K562 (cell line): ENCODE results near the gene CLPSL1. TPM values are rescaled to one million over a fixed set of nuclear protein-coding genes. Genes with fewer than 3 reads are reported as not detected.

Experiments
- BCL6 ChIP-seq: fragments of 250-450 bp; sonication (Bioruptor Pico); IDR thresholded peaks from 2 replicates; pipeline ENCODE4 v1.4.0; 2020
- CEBPB ChIP-seq: fragments of 450-650 bp; IDR thresholded peaks from 2 replicates; pipeline ENCODE4 v1.6.1; 2016; ENCODE audit warnings: missing genetic modification characterization, missing compliant biosample characterization
- CSDE1 ChIP-seq, 2 experiments: fragments of 450-650 bp; IDR thresholded peaks; 2 replicates each; pipeline ENCODE4 v1.6.1; 2016; ENCODE audit warnings: mild to moderate bottlenecking in 1 of 2
- IRF2 ChIP-seq: sonication (generic); formaldehyde crosslinking; IDR thresholded peaks from 2 replicates; pipeline ENCODE4 v1.8.1; 2022; ENCODE audit warnings: mild to moderate bottlenecking, missing genetic modification reagents
- LEF1 ChIP-seq: fragments of 450-650 bp; IDR thresholded peaks from 2 replicates; pipeline ENCODE4 v1.6.1; 2016; ENCODE audit warnings: mild to moderate bottlenecking
- MAFG ChIP-seq: fragments of 450-650 bp; conservative IDR thresholded peaks from 2 replicates; pipeline ENCODE4 v1.6.1; 2016; ENCODE audit warnings: missing genetic modification characterization, missing compliant biosample characterization
- MAFK ChIP-seq: IDR thresholded peaks from 2 replicates; pipeline ENCODE4 v1.6.1; 2011; ENCODE audit warnings: low read length, improper control_type of control experiment
- MIER1 ChIP-seq: fragments of 450-650 bp; IDR thresholded peaks from 2 replicates; pipeline ENCODE4 v1.6.1; 2016; ENCODE audit warnings: antibody characterized with exemption, mild to moderate bottlenecking, low read depth
- MTA2 ChIP-seq: fragments of 450-650 bp; IDR thresholded peaks from 2 replicates; pipeline ENCODE4 v1.6.1; 2016; ENCODE audit warnings: low read depth
- NCOA1 ChIP-seq: fragments of 450-650 bp; IDR thresholded peaks from 2 replicates; pipeline ENCODE4 v1.6.1; 2016; ENCODE audit warnings: low read depth
- NR1H2 ChIP-seq: sonication (generic); formaldehyde crosslinking; IDR thresholded peaks from 2 replicates; pipeline ENCODE4 v1.4.0; 2020; ENCODE audit warnings: mild to moderate bottlenecking, missing genetic modification reagents
- NRF1 ChIP-seq, 2 experiments: fragments of 450-650 bp; IDR thresholded peaks in 1 of 2; conservative IDR thresholded peaks in 1 of 2; 2 replicates each; pipeline ENCODE4 v1.6.1; 2014; ENCODE audit warnings: mild to moderate bottlenecking in 2 of 2
- PRMT5 ChIP-seq: sonication (generic); formaldehyde crosslinking; IDR thresholded peaks from 2 replicates; pipeline ENCODE4 v1.5.0; 2020; ENCODE audit warnings: missing genetic modification reagents
- RBM39 ChIP-seq: fragments of 200-400 bp; formaldehyde crosslinking; optimal IDR thresholded peaks from 2 replicates; pipeline ENCODE3; 2018; ENCODE audit warnings: low read depth, low read length
- SRF ChIP-seq, 2 experiments: fragments of 250-450, 450-650 bp in 1 of 2; sonication (Bioruptor Pico) in 1 of 2; sonication (generic) in 1 of 2; formaldehyde crosslinking; IDR thresholded peaks; 2 replicates each; pipeline versions ENCODE4 v1.5.0 to v1.5.1; 2020 to 2022; ENCODE audit warnings: mild to moderate bottlenecking in 1 of 2, missing genetic modification reagents in 1 of 2
- TBP ChIP-seq: optimal IDR thresholded peaks from 2 replicates; pipeline ENCODE3; 2011; ENCODE audit warnings: low read depth, low read length, improper control_type of control experiment
- ZNF316 ChIP-seq: fragments of 450-650 bp; IDR thresholded peaks from 2 replicates; pipeline ENCODE4 v1.6.1; 2016
- ZNF354B ChIP-seq: fragments of 250-450 bp; sonication (Bioruptor Pico); IDR thresholded peaks from 2 replicates; pipeline ENCODE4 v1.4.0; 2020
- ZNF41 ChIP-seq: fragments of 250-450 bp; sonication (Bioruptor Pico); conservative IDR thresholded peaks from 2 replicates; pipeline ENCODE4 v1.4.0; 2020; ENCODE audit warnings: mild to moderate bottlenecking
- polyA plus RNA-seq, 8 experiments: library from polyadenylated mRNA; depleted of rRNA in 4 of 8; stranded (reverse) in 5 of 8; unstranded in 3 of 8; fragments of >200 nt; fragmentation: Nextera tagmentation in 2 of 8; fragmentation: Illumina TruSeq in 1 of 8; extraction: Ambion mirVana in 2 of 8; extraction: Trizol in 1 of 8; gene quantifications; 2 replicates each; pipeline versions ENCODE4 v1.2.1 to v1.2.3, GENCODE V29; 2011 to 2014; ENCODE audit warnings: inconsistent platforms in 1 of 8, missing spikeins in 1 of 8
- total RNA-seq, 7 experiments: library from RNA; depleted of rRNA in 6 of 7; stranded (reverse); fragments of >200 nt in 6 of 7; fragmentation: Illumina TruSeq in 2 of 7; extraction: Trizol in 2 of 7; gene quantifications; 2 replicates each; pipeline versions ENCODE4 v1.2.1 to v1.2.3, GENCODE V29; 2011 to 2021; ENCODE audit warnings: low replicate concordance in 1 of 7
- TF ChIP-seq, protein P1 (sequence below), 3 experiments: fragments of 200-800 bp in 1 of 3; sonication (Bioruptor generic) in 1 of 3; sonication (generic) in 1 of 3; formaldehyde crosslinking in 1 of 3; IDR thresholded peaks; 2 replicates each; pipeline versions ENCODE4 v1.6.1 to v1.8.0; 2016 to 2022; ENCODE audit warnings: mild to moderate bottlenecking in 2 of 3, missing compliant biosample characterization in 2 of 3, missing genetic modification characterization in 2 of 3, missing genetic modification reagents in 1 of 3
- TF ChIP-seq, protein P2 (sequence below): fragments of 150-350 bp; conservative IDR thresholded peaks from 2 replicates; pipeline ENCODE4 v1.6.1; 2014; ENCODE audit warnings: low read length
- TF ChIP-seq, protein P3 (sequence below), 2 experiments: fragments of 450-650 bp in 1 of 2; sonication (generic) in 1 of 2; formaldehyde crosslinking in 1 of 2; IDR thresholded peaks in 1 of 2; conservative IDR thresholded peaks in 1 of 2; 2 replicates each; pipeline versions ENCODE4 v1.6.1 to v1.8.1; 2016 to 2023; ENCODE audit warnings: mild to moderate bottlenecking in 2 of 2, moderate library complexity in 2 of 2, inconsistent platforms in 1 of 2, missing genetic modification reagents in 1 of 2
- TF ChIP-seq, protein P4 (sequence below): sonication (generic); formaldehyde crosslinking; IDR thresholded peaks from 2 replicates; pipeline ENCODE4 v1.9.0; 2022; ENCODE audit warnings: mild to moderate bottlenecking, missing genetic modification reagents

The CLPSL1 gene
- total and polyA plus RNA-seq, 9 of the 15 experiments (the other 6 are each of a cell fraction or from before 2014, with no cell fraction given), result not detected

DNA sequence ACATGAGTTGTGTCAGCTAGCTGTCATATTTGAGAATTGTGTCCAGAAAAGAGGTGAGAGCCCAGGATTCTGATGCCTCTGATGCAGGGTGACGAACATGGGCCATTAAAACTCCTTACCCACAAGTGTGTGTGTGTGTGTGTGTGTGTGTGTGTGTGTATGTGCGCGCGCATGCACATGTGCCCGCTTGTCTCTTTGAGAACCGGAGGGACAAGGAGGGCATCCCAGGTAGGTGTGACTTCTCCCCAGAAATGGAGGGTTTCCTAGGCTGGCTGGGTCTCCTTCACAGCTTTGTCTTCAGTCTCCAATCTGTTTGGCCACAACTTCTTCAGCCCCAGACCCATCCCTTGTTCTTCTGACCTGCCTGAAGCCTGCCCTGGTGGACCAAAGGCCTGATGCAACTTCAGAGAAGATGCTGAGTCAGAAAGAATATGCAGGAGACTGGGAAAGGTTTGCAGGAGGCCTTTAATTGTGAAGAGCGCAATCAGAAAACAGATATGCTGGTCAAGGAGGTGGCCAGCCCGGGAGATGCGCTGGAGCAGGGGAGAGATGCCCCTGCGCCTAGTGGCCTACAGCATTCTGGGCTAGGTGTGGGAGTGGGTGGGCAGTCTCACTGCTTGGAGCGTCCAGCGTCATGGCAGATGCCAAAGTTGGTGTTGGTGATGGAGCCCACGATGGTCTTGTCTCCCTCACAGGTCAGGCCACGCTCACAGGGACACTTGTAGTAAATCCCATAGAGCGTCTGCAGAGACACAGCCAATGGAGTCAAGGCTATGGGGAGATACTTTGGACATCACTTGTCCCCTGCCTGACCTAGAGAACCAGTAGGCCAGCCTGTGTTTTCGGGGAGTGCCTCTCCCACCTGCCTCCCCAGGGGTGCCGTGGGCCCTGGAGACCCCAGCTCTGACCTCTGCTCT lies 14.0 kb downstream of the CLPSL1 start (continued):
- TF ChIP-seq, protein P1, sequence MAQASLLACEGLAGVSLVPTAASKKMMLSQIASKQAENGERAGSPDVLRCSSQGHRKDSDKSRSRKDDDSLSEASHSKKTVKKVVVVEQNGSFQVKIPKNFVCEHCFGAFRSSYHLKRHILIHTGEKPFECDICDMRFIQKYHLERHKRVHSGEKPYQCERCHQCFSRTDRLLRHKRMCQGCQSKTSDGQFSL (CRISPR knock-in tag; IDR thresholded peaks at IDR 0.05), result 0 out of 2 replicates have a peak, but pooled peaks have one; percentile 26
- TF ChIP-seq, protein P1 (tag; IDR thresholded peaks at IDR 0.05), result no peak; a peak in 1 of 4 replicates
- no peak for TF ChIP-seq TBP
- 0 out of 2 replicates have a peak, but pooled peaks have one; percentile 39 for TF ChIP-seq CEBPB
- no peak for TF ChIP-seq ZNF354B (CRISPR knock-in tag)
- TF ChIP-seq, protein P2, sequence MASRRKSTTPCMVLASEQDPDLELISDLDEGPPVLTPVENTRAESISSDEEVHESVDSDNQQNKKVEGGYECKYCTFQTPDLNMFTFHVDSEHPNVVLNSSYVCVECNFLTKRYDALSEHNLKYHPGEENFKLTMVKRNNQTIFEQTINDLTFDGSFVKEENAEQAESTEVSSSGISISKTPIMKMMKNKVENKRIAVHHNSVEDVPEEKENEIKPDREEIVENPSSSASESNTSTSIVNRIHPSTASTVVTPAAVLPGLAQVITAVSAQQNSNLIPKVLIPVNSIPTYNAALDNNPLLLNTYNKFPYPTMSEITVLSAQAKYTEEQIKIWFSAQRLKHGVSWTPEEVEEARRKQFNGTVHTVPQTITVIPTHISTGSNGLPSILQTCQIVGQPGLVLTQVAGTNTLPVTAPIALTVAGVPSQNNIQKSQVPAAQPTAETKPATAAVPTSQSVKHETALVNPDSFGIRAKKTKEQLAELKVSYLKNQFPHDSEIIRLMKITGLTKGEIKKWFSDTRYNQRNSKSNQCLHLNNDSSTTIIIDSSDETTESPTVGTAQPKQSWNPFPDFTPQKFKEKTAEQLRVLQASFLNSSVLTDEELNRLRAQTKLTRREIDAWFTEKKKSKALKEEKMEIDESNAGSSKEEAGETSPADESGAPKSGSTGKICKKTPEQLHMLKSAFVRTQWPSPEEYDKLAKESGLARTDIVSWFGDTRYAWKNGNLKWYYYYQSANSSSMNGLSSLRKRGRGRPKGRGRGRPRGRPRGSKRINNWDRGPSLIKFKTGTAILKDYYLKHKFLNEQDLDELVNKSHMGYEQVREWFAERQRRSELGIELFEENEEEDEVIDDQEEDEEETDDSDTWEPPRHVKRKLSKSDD, result no peak
- no peak for TF ChIP-seq LEF1
- TF ChIP-seq NCOA1, result no peak
- TF ChIP-seq, protein P3, sequence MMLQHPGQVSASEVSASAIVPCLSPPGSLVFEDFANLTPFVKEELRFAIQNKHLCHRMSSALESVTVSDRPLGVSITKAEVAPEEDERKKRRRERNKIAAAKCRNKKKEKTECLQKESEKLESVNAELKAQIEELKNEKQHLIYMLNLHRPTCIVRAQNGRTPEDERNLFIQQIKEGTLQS (IDR thresholded peaks at IDR 0.05), result peak; percentile 61
- TF ChIP-seq, protein P3 (CRISPR knock-in tag; conservative IDR thresholded peaks at IDR 0.05), result no peak
- TF ChIP-seq NR1H2 (CRISPR knock-in tag), result no peak
- TF ChIP-seq, protein P4, sequence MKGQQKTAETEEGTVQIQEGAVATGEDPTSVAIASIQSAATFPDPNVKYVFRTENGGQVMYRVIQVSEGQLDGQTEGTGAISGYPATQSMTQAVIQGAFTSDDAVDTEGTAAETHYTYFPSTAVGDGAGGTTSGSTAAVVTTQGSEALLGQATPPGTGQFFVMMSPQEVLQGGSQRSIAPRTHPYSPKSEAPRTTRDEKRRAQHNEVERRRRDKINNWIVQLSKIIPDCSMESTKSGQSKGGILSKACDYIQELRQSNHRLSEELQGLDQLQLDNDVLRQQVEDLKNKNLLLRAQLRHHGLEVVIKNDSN (CRISPR knock-in tag), result peak; percentile 41
- TF ChIP-seq BCL6 (CRISPR knock-in tag), result no peak
- TF ChIP-seq RBM39, result no peak
- TF ChIP-seq MAFG (tag), result peak; percentile 85
- TF ChIP-seq MAFK, result peak; percentile 66; the same call in 1 of the 2 replicates
- no peak for TF ChIP-seq MTA2
- no peak for TF ChIP-seq MIER1
- TF ChIP-seq ZNF316, result peak; percentile 94
- no peak for TF ChIP-seq IRF2 (CRISPR knock-in tag)
- TF ChIP-seq NRF1 (conservative IDR thresholded peaks at IDR 0.05 in 1 of 2, IDR thresholded peaks at IDR 0.05 in 1 of 2), result peak; percentile 64 to 72
- no peak for TF ChIP-seq CSDE1 (IDR thresholded peaks at IDR 0.05)
- no peak for TF ChIP-seq PRMT5
- peak in 1 of 2 experiments; percentile 13; a peak in 1 of 4 replicates for TF ChIP-seq SRF (CRISPR knock-in tag; IDR thresholded peaks at IDR 0.05)
- no peak for TF ChIP-seq ZNF41 (CRISPR knock-in tag)
